Trophoblast cell (in vitro differentiated cells and primary cell): ENCODE measurements around the gene THEMIS2.
"Not testable (repeated sequence)": the region's sequence is repeated elsewhere in the genome, so short reads cannot be mapped to it uniquely, and the experiment has no call there.

Experiments
- DNase-seq, 2 donors: peaks; one replicate each; pipeline ENCODE4 v3.0.0-alpha.2; 2016
- H2AFZ ChIP-seq: 2 replicates; pipeline ENCODE4 v1.6.1; 2013; ENCODE audit warnings: low read length, moderate library complexity, mild to moderate bottlenecking; ENCODE audit not compliant: insufficient read depth, poor library complexity
- H2AK5ac ChIP-seq: 2 replicates; pipeline ENCODE4 v1.6.1; 2013; ENCODE audit warnings: mild to moderate bottlenecking, low read length
- H2BK120ac ChIP-seq: 2 replicates; pipeline ENCODE4 v1.6.1; 2013; ENCODE audit warnings: low read length, mild to moderate bottlenecking, moderate library complexity; ENCODE audit not compliant: insufficient read depth, poor library complexity
- H2BK12ac ChIP-seq: 2 replicates; pipeline ENCODE4 v1.6.1; 2013; ENCODE audit warnings: mild to moderate bottlenecking, low read length, moderate library complexity
- H2BK5ac ChIP-seq: 2 replicates; pipeline ENCODE4 v1.6.1; 2013; ENCODE audit warnings: low read length, low read depth, moderate library complexity, mild to moderate bottlenecking; ENCODE audit not compliant: poor library complexity
- H3K14ac ChIP-seq: 2 replicates; pipeline ENCODE4 v1.6.1; 2013; ENCODE audit warnings: mild to moderate bottlenecking, low read length
- H3K18ac ChIP-seq: 2 replicates; pipeline ENCODE4 v1.6.1; 2013; ENCODE audit warnings: mild to moderate bottlenecking, low read length
- H3K23ac ChIP-seq: 2 replicates; pipeline ENCODE4 v1.6.1; 2013; ENCODE audit warnings: low read length
- H3K27ac ChIP-seq: 2 replicates; pipeline ENCODE4 v1.5.1; 2013; ENCODE audit warnings: low read depth, mild to moderate bottlenecking, inconsistent platforms, low read length, moderate library complexity
- H3K27me3 ChIP-seq: 2 replicates; pipeline ENCODE4 v1.6.1; 2013; ENCODE audit warnings: inconsistent platforms, mild to moderate bottlenecking, low read length, moderate library complexity; ENCODE audit not compliant: insufficient read depth
- H3K36me3 ChIP-seq, 2 experiments: 1 replicate in 1 of 2; 2 replicates in 1 of 2; pipeline ENCODE4 v1.6.1; 2013; ENCODE audit warnings: low read length in 2 of 2, mild to moderate bottlenecking in 2 of 2, moderate library complexity in 1 of 2; ENCODE audit not compliant: insufficient read depth in 2 of 2, control insufficient read depth in 1 of 2
- H3K4ac ChIP-seq: 2 replicates; pipeline ENCODE4 v1.6.1; 2013; ENCODE audit warnings: low read depth, mild to moderate bottlenecking, low read length, moderate library complexity
- H3K4me1 ChIP-seq, 2 experiments: 1 replicate in 1 of 2; 2 replicates in 1 of 2; pipeline ENCODE4 v1.6.1; 2013; ENCODE audit warnings: low read length in 2 of 2, mild to moderate bottlenecking in 2 of 2, moderate library complexity in 1 of 2; ENCODE audit not compliant: insufficient read depth in 2 of 2, control insufficient read depth in 1 of 2
- H3K4me2 ChIP-seq: 2 replicates; pipeline ENCODE4 v1.6.1; 2013; ENCODE audit warnings: inconsistent platforms, mild to moderate bottlenecking, low read length, moderate library complexity
- H3K4me3 ChIP-seq: 2 replicates; pipeline ENCODE4 v1.5.1; 2013; ENCODE audit warnings: mild to moderate bottlenecking, low read depth, low read length, inconsistent platforms
- H3K79me1 ChIP-seq: one replicate; pipeline ENCODE4 v1.6.1; 2013; ENCODE audit warnings: low read length
- H3K79me2 ChIP-seq: 2 replicates; pipeline ENCODE4 v1.6.1; 2013; ENCODE audit warnings: low read length, mild to moderate bottlenecking; ENCODE audit not compliant: control insufficient read depth, insufficient read depth, poor library complexity
- H3K9ac ChIP-seq: 2 replicates; pipeline ENCODE4 v1.6.1; 2013; ENCODE audit warnings: mild to moderate bottlenecking, low read length
- H3K9me3 ChIP-seq: 2 replicates; pipeline ENCODE4 v1.6.1; 2013; ENCODE audit warnings: low read depth, mild to moderate bottlenecking, control low read depth, inconsistent platforms, low read length; ENCODE audit not compliant: insufficient read depth
- H4K12ac ChIP-seq: 2 replicates; pipeline ENCODE4 v1.6.1; 2013; ENCODE audit warnings: low read depth, mild to moderate bottlenecking, low read length, moderate library complexity
- H4K8ac ChIP-seq: 2 replicates; pipeline ENCODE4 v1.6.1; 2013; ENCODE audit warnings: low read depth, mild to moderate bottlenecking, low read length, moderate library complexity
- H4K91ac ChIP-seq: one replicate; pipeline ENCODE4 v1.6.1; 2013; ENCODE audit warnings: low read depth, mild to moderate bottlenecking, low read length, moderate library complexity
- whole genome bisulfite sequencing: extraction: QIAGEN DNeasy Blood & Tissue Kit; methylation state at CpG from one replicate; pipeline ENCODE4 v1.1.7; 2013; ENCODE audit warnings: missing lambda C conversion rate; ENCODE audit not compliant: insufficient read length, insufficient coverage; ENCODE audit errors: extremely low coverage; 5-methylcytosine and 5-hydroxymethylcytosine counted together

THEMIS2 gene

DNA sequence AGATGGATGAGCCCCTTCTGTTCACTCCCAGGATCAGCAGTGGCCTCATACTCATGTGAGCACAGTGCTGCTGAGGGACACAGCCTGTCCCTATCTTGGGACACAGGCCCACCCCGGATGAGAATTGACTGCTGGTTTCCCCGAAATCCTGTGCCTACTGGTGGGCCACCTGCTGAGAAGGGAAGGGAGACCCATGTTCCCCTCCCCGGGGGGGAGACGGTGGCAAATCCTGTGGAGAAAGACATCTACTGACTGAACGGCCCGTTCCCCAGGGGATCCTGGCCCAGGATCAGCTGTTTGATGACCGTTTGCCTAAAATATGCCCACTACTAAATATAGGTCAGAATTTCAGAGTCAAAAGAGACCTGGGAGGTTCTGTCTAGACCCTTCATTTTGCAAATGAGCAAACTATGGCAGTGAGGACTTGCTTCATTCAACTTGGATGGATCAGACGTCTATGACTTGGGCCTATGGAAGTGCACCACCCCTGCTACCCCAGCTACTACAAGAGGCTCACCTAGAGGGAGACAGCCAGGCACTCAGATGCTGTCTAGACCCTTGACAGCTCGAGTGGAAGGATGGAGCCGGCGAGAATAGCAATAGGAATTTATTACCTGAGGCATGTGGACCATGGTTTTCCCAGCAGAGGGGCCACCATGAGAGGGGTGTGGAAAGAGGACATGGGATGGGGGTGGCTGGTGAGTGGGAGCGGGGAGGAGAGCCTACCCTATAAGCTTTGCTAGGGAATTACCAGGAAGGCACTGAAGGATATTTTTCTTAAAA lies 15.6 kb upstream of the THEMIS2 start:
- Histone ChIP-seq H3K79me1 (no peaks in the 10 kb centered on the region), H2AK5ac (no peak overlapping the region), H3K9ac (no peak overlapping the region), H4K91ac (no peak overlapping the region), H4K8ac (no peak overlapping the region), H3K27me3 (no peaks in the 10 kb centered on the region), H2BK5ac (no peak overlapping the region), H3K23ac (no peak overlapping the region), H3K14ac (no peak overlapping the region), H3K9me3 (no peaks in the 10 kb centered on the region), H3K4me2 (no peak overlapping the region), H3K4me1 (peaks cover 2 to 6% of the 10 kb centered on the region in 2 experiments), H3K79me2 (no peaks in the 10 kb centered on the region), H3K18ac (no peak overlapping the region), H4K12ac (no peak overlapping the region), H3K4ac (no peak overlapping the region), H3K4me3 (no peak overlapping the region), H2BK12ac (no peak overlapping the region), H3K27ac (no peak overlapping the region), H2AFZ (no peak overlapping the region), H3K36me3 (peaks cover 0 to 2% of the 10 kb centered on the region in 2 experiments), H2BK120ac (no peak overlapping the region)
- no peak for DNase-seq
- WGBS = no CpG with 5 or more reads among the region's 12 CpGs

DNA sequence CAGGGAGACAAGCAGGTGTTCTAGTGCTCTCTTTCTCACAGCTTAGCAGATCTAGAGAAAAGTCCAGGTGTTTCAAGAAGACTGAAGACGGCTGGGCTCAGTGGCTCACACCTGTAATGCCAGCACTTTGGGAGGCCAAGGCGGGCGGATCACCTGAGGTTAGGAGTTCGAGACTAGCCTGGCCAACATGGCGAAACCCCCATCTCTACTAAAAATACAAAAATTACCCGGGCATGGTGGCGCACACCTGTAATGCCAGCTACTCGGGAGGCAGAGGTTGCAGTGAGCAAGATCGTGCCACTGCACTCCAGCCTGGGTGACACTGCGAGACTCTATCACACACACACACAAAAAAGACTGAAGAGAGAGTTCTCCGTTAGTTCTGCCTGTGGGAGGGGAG lies 14.8 kb upstream of the THEMIS2 start:
- H3K4me3 ChIP-seq, H2BK5ac ChIP-seq, H2AK5ac ChIP-seq, H3K4me2 ChIP-seq, H3K79me1 ChIP-seq, H3K36me3 ChIP-seq, H4K91ac ChIP-seq, H3K9ac ChIP-seq, H3K27me3 ChIP-seq, H3K27ac ChIP-seq, H3K4me1 ChIP-seq, H3K14ac ChIP-seq, H4K12ac ChIP-seq, H3K18ac ChIP-seq, H3K9me3 ChIP-seq, H4K8ac ChIP-seq, H2AFZ ChIP-seq, DNase-seq, H2BK120ac ChIP-seq, H3K23ac ChIP-seq, H2BK12ac ChIP-seq, H3K79me2 ChIP-seq, H3K4ac ChIP-seq: not testable (repeated sequence)
- WGBS = no CpG with 5 or more reads among the region's 11 CpGs

DNA sequence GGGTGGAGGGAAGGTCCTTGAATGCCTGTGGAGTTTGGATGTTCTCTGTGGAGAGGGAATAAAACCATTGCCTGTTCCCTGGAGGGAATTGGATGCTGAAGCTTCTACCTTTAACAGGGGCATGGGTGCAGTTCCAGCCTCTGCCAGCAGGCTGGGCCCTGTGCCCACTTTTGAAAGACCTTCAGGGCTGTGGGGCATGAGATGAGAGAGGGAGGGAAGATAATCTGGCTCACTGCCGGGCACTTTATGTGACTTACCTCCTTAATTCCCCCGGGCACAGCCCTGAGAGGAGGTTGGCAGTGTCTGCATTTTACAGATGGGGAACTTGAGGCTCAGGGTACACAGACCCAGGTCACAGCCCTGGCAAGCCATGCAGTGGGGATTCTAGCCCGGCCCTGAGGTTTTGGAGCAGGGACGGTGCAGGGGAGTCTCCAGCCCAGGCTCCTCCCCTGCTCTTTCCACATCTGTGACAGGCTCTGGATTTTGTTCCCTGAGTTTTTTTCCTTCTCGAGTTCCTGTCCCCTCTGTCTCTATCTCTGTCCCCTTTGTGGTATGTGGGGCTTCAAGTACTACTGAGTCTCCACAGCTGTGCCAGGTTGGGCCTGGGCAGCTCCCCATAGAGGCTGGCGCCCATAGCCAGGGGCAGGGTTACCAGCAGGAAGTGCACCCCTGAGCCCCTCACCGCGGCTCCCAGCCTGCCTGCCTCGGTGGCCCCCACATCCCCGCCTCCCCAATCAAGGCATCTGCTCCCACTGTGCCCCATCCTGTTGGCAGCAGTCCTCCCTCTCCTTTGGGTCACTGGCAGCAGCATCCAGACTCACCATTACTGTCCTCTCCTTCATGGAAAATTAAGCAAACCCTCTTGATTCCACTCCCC lies 14.0 kb upstream of the THEMIS2 start:
- Histone ChIP-seq H2BK5ac (no peak overlapping the region), H3K14ac (no peak overlapping the region), H3K4me3 (no peak overlapping the region), H3K36me3 (no peaks in the 10 kb centered on the region), H3K27ac (no peak overlapping the region), H3K4ac (no peak overlapping the region), H3K18ac (no peak overlapping the region), H3K4me1 (peaks cover 2 to 6% of the 10 kb centered on the region in 2 experiments), H3K27me3 (no peaks in the 10 kb centered on the region), H4K8ac (peak overlapping the region; percentile 24), H3K9me3 (no peaks in the 10 kb centered on the region), H2BK120ac (no peak overlapping the region), H3K23ac (no peak overlapping the region), H2AK5ac (no peak overlapping the region), H2BK12ac (no peak overlapping the region), H4K12ac (no peak overlapping the region), H2AFZ (no peak overlapping the region), H3K79me1 (no peaks in the 10 kb centered on the region), H3K79me2 (no peaks in the 10 kb centered on the region), H3K4me2 (no peak overlapping the region), H3K9ac (peak overlapping the region; percentile 25), H4K91ac (no peak overlapping the region)
- no CpG with 5 or more reads among the region's 10 CpGs for WGBS
- peak; percentile 75 to 91 for DNase-seq

DNA sequence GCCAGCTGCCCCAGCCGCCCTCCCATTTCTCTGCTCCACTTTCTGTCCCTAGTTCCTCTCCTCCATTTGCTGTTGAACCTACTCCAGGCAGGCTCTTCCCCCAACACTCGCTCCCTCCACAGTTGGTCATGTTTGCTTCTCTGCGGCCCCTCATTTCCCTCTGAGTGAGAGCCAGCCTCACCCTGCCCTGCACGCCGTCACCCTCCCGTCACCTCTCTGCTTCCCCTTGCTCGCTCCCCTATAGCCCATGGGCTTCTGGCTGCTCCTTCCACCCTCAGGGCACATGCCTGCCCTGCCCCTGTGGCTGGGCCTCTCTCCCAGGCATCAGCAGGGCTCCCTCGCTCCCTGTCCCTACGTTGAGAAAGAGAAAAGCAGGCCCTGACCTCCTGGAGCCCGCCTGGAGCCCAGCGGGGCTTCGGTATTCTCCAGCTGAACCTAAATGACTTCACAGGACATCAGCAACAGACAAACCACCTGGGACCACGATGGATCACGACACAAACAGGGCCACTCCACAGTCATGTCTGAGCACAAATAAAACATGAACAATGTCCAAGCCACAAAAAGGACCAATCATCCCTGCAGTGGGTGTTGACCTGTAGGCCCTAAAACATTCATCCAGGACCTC lies 13.3 kb upstream of the THEMIS2 start:
- no peak overlapping the region for H3K14ac ChIP-seq
- H3K27ac ChIP-seq = no peak overlapping the region
- no peaks in the 10 kb centered on the region for H3K79me1 ChIP-seq
- H3K27me3 ChIP-seq = no peaks in the 10 kb centered on the region
- H2AFZ ChIP-seq = no peak overlapping the region
- no peak overlapping the region for H2BK120ac ChIP-seq
- H3K79me2 ChIP-seq = no peaks in the 10 kb centered on the region
- no peaks in the 10 kb centered on the region for H3K9me3 ChIP-seq
- peak in 1 of 2 donors; percentile 7 for DNase-seq
- peak overlapping the region; percentile 24 for H4K8ac ChIP-seq
- H2AK5ac ChIP-seq = no peak overlapping the region
- no peak overlapping the region for H3K18ac ChIP-seq
- no peak overlapping the region for H3K4me3 ChIP-seq
- no peak overlapping the region for H3K4me2 ChIP-seq
- no peak overlapping the region for H4K12ac ChIP-seq
- no peak overlapping the region for H3K23ac ChIP-seq
- H4K91ac ChIP-seq = no peak overlapping the region
- no peak overlapping the region for H3K4ac ChIP-seq
- no peaks in the 10 kb centered on the region for H3K36me3 ChIP-seq
- H3K9ac ChIP-seq = no peak overlapping the region
- H2BK5ac ChIP-seq = no peak overlapping the region
- peak overlapping the region; percentile 7 for H2BK12ac ChIP-seq
- peaks cover 2 to 6% of the 10 kb centered on the region in 2 experiments for H3K4me1 ChIP-seq
- WGBS = no CpG with 5 or more reads among the region's 14 CpGs
